Body of pancreas (tissue), 4 donors: ENCODE results near the gene TMEM171. TPM values are rescaled to one million over a fixed set of nuclear protein-coding genes. Genes with fewer than 3 reads are reported as not detected.

Source experiments
- ATAC-seq: fragments of 150-250 bp; one replicate; pipeline ENCODE4 v1.9.1; 2016
- DNase-seq, 4 donors: peaks; one replicate each; pipeline ENCODE4 v3.0.0-alpha.2; 2019
- H3K27ac ChIP-seq, 4 donors: fragments of 200-600 bp; sonication (generic); 1 replicate in 3 of 4; 2 replicates in 1 of 4; pipeline versions ENCODE4 v1.5.1 to v1.6.1; 2016 to 2019; ENCODE audit warnings: mild to moderate bottlenecking in 1 of 4, mixed read lengths in 1 of 4, moderate library complexity in 1 of 4
- H3K27me3 ChIP-seq, 2 donors: fragments of 200-600 bp; sonication (generic); one replicate each; pipeline ENCODE4 v1.6.0; 2016; ENCODE audit warnings: mild to moderate bottlenecking in 1 of 2
- H3K36me3 ChIP-seq, 2 donors: fragments of 200-600 bp; sonication (generic); replicated peaks in 1 of 2; 2 replicates each; pipeline ENCODE4 v1.5.1; 2016; ENCODE audit warnings: low read depth in 2 of 2; ENCODE audit not compliant: insufficient read depth in 1 of 2
- H3K4me1 ChIP-seq: fragments of 200-600 bp; sonication (generic); one replicate; pipeline ENCODE4 v1.6.0; 2016
- H3K4me3 ChIP-seq, 2 donors: fragments of 200-600 bp; sonication (generic); 1 replicate in 1 of 2; 2 replicates in 1 of 2; pipeline ENCODE4 v1.5.1; 2016 to 2019
- H3K9me3 ChIP-seq, 3 donors: fragments of 200-600 bp; sonication (generic); 1 replicate in 2 of 3; 2 replicates in 1 of 3; pipeline ENCODE4 v1.5.1; 2016
- CTCF ChIP-seq, 7 experiments: fragments of 450-650 bp in 4 of 7; fragments of 200-600 bp in 3 of 7; sonication (generic) in 3 of 7; IDR thresholded peaks; one replicate each; pipeline ENCODE4 v1.5.1; 2016 to 2019; ENCODE audit warnings: antibody characterized with exemption in 7 of 7
- POLR2A ChIP-seq, 3 donors: fragments of 450-650 bp; IDR thresholded peaks; one replicate each; pipeline ENCODE4 v1.6.1; 2016; ENCODE audit warnings: antibody characterized with exemption in 3 of 3, mild to moderate bottlenecking in 2 of 3
- WGBS, 2 donors: methylation state at CpG; one replicate each; pipeline ENCODE4 v1.1.5; 2017; 5-methylcytosine and 5-hydroxymethylcytosine counted together
- intact Hi-C: fragments of 100-400 bp; cut with DNase I; formaldehyde crosslinking; loops from one replicate; pipeline ENCODE4 v1.15.1; 2023
- total RNA-seq, 2 donors: library from RNA; depleted of rRNA; stranded (reverse); fragments of >200 nt; gene quantifications; one replicate each; pipeline ENCODE4 v1.1.0, GENCODE V29; 2016

The TMEM171 gene
- total RNA-seq, 2 donors from 2014 or later: 1.8 TPM; not detected in 1

DNA sequence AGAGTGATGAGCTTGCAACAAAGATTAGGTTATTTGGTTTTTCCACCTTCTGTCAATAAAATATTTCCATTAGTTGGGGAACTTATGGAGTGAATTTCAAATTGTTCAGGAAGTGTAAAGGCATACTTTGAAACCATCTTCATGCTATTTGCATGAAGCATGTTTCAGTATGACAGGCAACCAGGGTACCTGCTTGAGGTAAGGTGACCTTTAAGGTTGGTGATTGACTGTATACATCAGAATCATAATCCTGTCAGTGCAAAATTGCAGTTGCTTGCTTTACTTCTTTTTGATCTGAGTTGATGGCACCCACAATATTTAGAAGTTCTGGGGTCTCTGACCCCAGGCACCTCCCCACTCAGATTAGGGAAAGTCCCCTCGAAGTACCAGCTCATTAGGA, 26.0 kb upstream of the TMEM171 start:
- intact Hi-C loops: no loop called here
- Histone ChIP-seq H3K27me3 (no peaks in the 10 kb centered on the region), H3K4me3 (no peak overlapping the region), H3K36me3 (no peaks in the 10 kb centered on the region), H3K27ac (no peak overlapping the region), H3K9me3 (no peaks in the 10 kb centered on the region), H3K4me1 (no peaks in the 10 kb centered on the region)
- WGBS, 2 donors: 82 to 86% methylated on average over 1 of the region's 1 CpG
- TF ChIP-seq POLR2A (IDR thresholded peaks at IDR 0.05) (no peak), CTCF (IDR thresholded peaks at IDR 0.05) (no peak)
- ATAC-seq (no peak), DNase-seq (no peak)

DNA sequence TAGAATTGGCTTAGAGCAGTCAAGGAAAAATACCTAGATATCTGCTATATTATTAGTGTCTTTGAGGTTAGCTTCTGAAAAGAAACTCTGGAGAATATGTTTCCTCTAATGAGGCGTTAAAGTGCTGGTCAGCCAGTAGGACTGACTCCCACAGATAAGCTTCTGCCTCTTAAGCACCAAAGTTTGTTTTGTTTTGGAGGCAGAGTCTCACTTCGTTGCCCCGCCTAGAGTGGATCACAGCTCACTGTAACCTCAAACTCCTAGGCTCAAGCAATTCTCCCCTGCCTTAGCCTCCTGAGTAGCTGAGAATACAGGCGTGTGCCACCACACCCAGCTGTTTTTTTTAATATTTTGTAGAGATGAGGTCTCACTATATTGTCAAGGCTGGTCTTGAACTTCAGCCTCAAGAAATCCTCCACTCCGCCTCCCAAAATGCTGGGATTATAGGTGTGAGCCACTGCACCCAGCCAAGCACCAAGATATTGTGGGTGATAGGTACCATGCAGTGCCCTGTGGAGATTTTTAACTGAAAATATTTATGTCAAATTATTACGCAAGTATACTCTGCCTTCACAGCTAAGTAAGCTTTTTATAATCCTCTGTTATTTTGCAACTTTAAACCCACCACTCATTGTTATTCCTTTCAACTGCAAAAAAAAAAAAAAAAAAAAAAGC, 24.7 kb upstream of the TMEM171 start:
- no peak overlapping the region for H3K27ac ChIP-seq
- intact Hi-C loops: no loop called here
- H3K4me3 ChIP-seq: no peak overlapping the region
- H3K36me3 ChIP-seq: no peaks in the 10 kb centered on the region
- H3K4me1 ChIP-seq: no peaks in the 10 kb centered on the region
- no peaks in the 10 kb centered on the region for H3K27me3 ChIP-seq
- TF ChIP-seq POLR2A (IDR thresholded peaks at IDR 0.05) (no peak), CTCF (IDR thresholded peaks at IDR 0.05) (no peak)
- H3K9me3 ChIP-seq: no peaks in the 10 kb centered on the region
- WGBS, 2 donors: 95 to 97% methylated on average over 6 of the region's 6 CpGs
- DNase-seq (no peak), ATAC-seq (no peak)

- Histone ChIP-seq H3K27ac (no peak overlapping the region), H3K4me1 (no peaks in the 10 kb centered on the region), H3K9me3 (no peaks in the 10 kb centered on the region), H3K27me3 (no peaks in the 10 kb centered on the region), H3K36me3 (no peaks in the 10 kb centered on the region), H3K4me3 (no peak overlapping the region)
- ATAC-seq: no peak
- no peak for DNase-seq
- intact Hi-C loops: no loop called here
- WGBS, 2 donors: 84 to 91% methylated on average over 1 of the region's 1 CpG
- no peak for TF ChIP-seq POLR2A (IDR thresholded peaks at IDR 0.05)
- no peak for TF ChIP-seq CTCF (IDR thresholded peaks at IDR 0.05)
Measured at GRCh38 chr5:73096239-73096575, 24.2 kb upstream of the TMEM171 start.

GRCh38 chr5:73097740-73098139, 22.6 kb upstream of the TMEM171 start:
- DNase-seq (no peak), ATAC-seq (no peak)
- intact Hi-C loops: no loop called here
- Histone ChIP-seq H3K27ac (no peak overlapping the region), H3K9me3 (no peaks in the 10 kb centered on the region), H3K27me3 (no peaks in the 10 kb centered on the region), H3K36me3 (no peaks in the 10 kb centered on the region), H3K4me1 (no peaks in the 10 kb centered on the region), H3K4me3 (no peak overlapping the region)
- TF ChIP-seq POLR2A (IDR thresholded peaks at IDR 0.05) (no peak), CTCF (IDR thresholded peaks at IDR 0.05) (no peak)
- 79 to 92% methylated on average over 2 of the region's 2 CpGs for WGBS, 2 donors

DNA sequence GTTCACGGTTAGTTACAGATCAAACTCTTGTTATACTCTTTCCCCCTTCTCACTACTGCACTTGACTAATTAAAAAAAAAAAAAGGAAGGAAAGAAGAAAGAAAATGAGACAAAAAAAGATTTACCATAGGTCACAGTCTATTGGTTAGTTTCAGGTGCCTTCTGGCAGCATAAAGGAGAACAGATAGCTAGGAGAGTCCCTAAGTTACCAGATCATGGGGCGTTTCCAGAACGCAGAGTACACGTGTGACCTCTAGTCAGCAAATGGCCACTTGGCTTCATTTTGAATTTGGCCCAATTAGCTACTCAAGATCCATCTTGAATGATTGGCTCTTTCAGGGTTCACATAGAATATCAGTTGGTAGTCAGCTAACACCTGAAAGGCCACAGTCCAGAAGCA, 20.3 kb upstream of the TMEM171 start:
- Histone ChIP-seq H3K27me3 (no peaks in the 10 kb centered on the region), H3K27ac (no peak overlapping the region), H3K36me3 (no peaks in the 10 kb centered on the region), H3K9me3 (no peaks in the 10 kb centered on the region), H3K4me3 (no peak overlapping the region), H3K4me1 (no peaks in the 10 kb centered on the region)
- no peak for DNase-seq
- intact Hi-C loops: no loop called here
- ATAC-seq: no peak
- TF ChIP-seq CTCF (IDR thresholded peaks at IDR 0.05) (no peak), POLR2A (IDR thresholded peaks at IDR 0.05) (no peak)
- WGBS, 2 donors: 89 to 94% methylated on average over 4 of the region's 4 CpGs
